Measurements from ENCODE around the gene B3GALT5. TPM values are rescaled to one million over a fixed set of nuclear protein-coding genes. Genes with fewer than 3 reads are reported as not detected.

The B3GALT5 gene
- total RNA-seq, 1 experiment from 2014 or later, result 0.18 TPM

GRCh38 chr21:39568361-39568760 is 44.4 kb upstream of the B3GALT5 start:
- no peaks in the 10 kb centered on the region for H3K4me1 ChIP-seq
- no peaks in the 10 kb centered on the region for H3K9me3 ChIP-seq
- Mint-ChIP-seq H3K4me3 (ENCODE audit: unreplicated experiment) (no peak overlapping the region), H3K4me1 (ENCODE audit: low read depth, unreplicated experiment) (no peaks in the 10 kb centered on the region), H3K36me3 (ENCODE audit: insufficient read depth, unreplicated experiment) (no peaks in the 10 kb centered on the region), H3K9me3 (ENCODE audit: unreplicated experiment) (no peaks in the 10 kb centered on the region), H3K27ac (ENCODE audit: unreplicated experiment) (no peak overlapping the region), H3K27me3 (ENCODE audit: insufficient read depth, unreplicated experiment) (no peaks in the 10 kb centered on the region)
- CTCF ChIA-PET, result no interaction called here
- TF ChIP-seq, protein P1, sequence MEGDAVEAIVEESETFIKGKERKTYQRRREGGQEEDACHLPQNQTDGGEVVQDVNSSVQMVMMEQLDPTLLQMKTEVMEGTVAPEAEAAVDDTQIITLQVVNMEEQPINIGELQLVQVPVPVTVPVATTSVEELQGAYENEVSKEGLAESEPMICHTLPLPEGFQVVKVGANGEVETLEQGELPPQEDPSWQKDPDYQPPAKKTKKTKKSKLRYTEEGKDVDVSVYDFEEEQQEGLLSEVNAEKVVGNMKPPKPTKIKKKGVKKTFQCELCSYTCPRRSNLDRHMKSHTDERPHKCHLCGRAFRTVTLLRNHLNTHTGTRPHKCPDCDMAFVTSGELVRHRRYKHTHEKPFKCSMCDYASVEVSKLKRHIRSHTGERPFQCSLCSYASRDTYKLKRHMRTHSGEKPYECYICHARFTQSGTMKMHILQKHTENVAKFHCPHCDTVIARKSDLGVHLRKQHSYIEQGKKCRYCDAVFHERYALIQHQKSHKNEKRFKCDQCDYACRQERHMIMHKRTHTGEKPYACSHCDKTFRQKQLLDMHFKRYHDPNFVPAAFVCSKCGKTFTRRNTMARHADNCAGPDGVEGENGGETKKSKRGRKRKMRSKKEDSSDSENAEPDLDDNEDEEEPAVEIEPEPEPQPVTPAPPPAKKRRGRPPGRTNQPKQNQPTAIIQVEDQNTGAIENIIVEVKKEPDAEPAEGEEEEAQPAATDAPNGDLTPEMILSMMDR (IDR thresholded peaks at IDR 0.05; ENCODE audit: insufficient read depth in 1 of 2, low read depth in 1 of 2, low read length in 1 of 2, severe bottlenecking in 1 of 2, unreplicated experiment in 1 of 2), result no peak
- BruUV-seq (replicated peaks), result no TSS peak
- H3K4me3 ChIP-seq (ENCODE audit: low read depth, low read length), result no peak overlapping the region
- no peak for DNase-seq
- H3K36me3 ChIP-seq (ENCODE audit: control insufficient read depth, insufficient read depth, low read length), result no peaks in the 10 kb centered on the region
- POLR2A ChIA-PET, result no interaction called here
- no peaks in the 10 kb centered on the region for H3K27me3 ChIP-seq (replicated peaks; ENCODE audit: control insufficient read depth, insufficient read depth, low read length)
- intact Hi-C loops (cut with micrococcal nuclease; ENCODE audit: unreplicated experiment), result no loop called here

GRCh38 chr21:39575775-39576174 is 37.0 kb upstream of the B3GALT5 start:
- intact Hi-C loops (cut with micrococcal nuclease; ENCODE audit: unreplicated experiment), result no loop called here
- H3K9me3 Mint-ChIP-seq (ENCODE audit: unreplicated experiment), result no peaks in the 10 kb centered on the region
- no peaks in the 10 kb centered on the region for H3K4me1 ChIP-seq
- POLR2A ChIA-PET, result no interaction called here
- peaks cover 3% of the 10 kb centered on the region for H3K27me3 Mint-ChIP-seq (ENCODE audit: insufficient read depth, unreplicated experiment)
- H3K36me3 Mint-ChIP-seq (ENCODE audit: insufficient read depth, unreplicated experiment), result no peaks in the 10 kb centered on the region
- H3K9me3 ChIP-seq, result no peaks in the 10 kb centered on the region
- no peak overlapping the region for H3K4me3 ChIP-seq (ENCODE audit: low read depth, low read length)
- CTCF ChIA-PET, result no interaction called here
- BruUV-seq (replicated peaks), result no TSS peak
- H3K36me3 ChIP-seq (ENCODE audit: control insufficient read depth, insufficient read depth, low read length), result no peaks in the 10 kb centered on the region
- no peak for DNase-seq
- TF ChIP-seq, protein P1 (IDR thresholded peaks at IDR 0.05; ENCODE audit: insufficient read depth in 1 of 2, low read depth in 1 of 2, low read length in 1 of 2, severe bottlenecking in 1 of 2, unreplicated experiment in 1 of 2), result no peak
- no peaks in the 10 kb centered on the region for H3K27me3 ChIP-seq (replicated peaks; ENCODE audit: control insufficient read depth, insufficient read depth, low read length)
- no peak overlapping the region for H3K27ac Mint-ChIP-seq (ENCODE audit: unreplicated experiment)
- H3K4me1 Mint-ChIP-seq (ENCODE audit: low read depth, unreplicated experiment), result no peaks in the 10 kb centered on the region
- H3K4me3 Mint-ChIP-seq (ENCODE audit: unreplicated experiment), result no peak overlapping the region

DNA sequence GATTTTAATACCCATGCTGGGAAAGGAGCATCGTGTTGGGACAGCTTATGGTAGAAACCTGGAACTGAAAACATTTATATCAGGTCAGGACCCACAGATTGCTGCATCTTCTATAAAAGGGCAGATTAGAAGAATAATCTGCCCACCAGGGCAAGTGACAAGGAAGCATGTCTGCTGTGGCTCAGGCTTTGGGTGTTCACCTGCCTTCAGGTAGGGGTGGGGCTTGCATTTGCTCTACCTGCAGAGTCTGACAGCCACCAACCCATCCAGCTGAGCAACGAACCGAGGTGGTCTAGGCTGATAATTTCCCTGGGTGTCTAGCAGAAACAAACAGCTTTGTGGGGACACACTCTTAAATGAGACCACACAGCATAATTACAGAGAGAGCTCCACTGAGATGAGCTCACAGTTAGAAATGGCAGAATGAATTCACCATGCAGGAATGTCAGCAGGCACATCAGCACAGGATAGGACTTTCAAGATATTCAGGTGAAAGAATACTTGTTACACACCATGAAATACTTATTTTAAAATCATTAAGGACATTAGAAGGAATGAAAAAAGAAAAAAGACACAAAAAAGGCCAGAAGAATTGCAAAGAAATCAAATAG is 36.1 kb upstream of the B3GALT5 start:
- H3K4me3 ChIP-seq (ENCODE audit: low read depth, low read length), result no peak overlapping the region
- BruUV-seq (replicated peaks), result no TSS peak
- no peaks in the 10 kb centered on the region for H3K36me3 ChIP-seq (ENCODE audit: control insufficient read depth, insufficient read depth, low read length)
- intact Hi-C loops (cut with micrococcal nuclease; ENCODE audit: unreplicated experiment), result no loop called here
- no peak for DNase-seq
- no peaks in the 10 kb centered on the region for H3K27me3 ChIP-seq (replicated peaks; ENCODE audit: control insufficient read depth, insufficient read depth, low read length)
- ChIA-PET POLR2A (no interaction called here), CTCF (no interaction called here)
- no peak overlapping the region for H3K4me3 Mint-ChIP-seq (ENCODE audit: unreplicated experiment)
- H3K27ac Mint-ChIP-seq (ENCODE audit: unreplicated experiment), result no peak overlapping the region
- TF ChIP-seq, protein P1 (IDR thresholded peaks at IDR 0.05; ENCODE audit: insufficient read depth in 1 of 2, low read depth in 1 of 2, low read length in 1 of 2, severe bottlenecking in 1 of 2, unreplicated experiment in 1 of 2), result no peak
- peaks cover 3% of the 10 kb centered on the region for H3K27me3 Mint-ChIP-seq (ENCODE audit: insufficient read depth, unreplicated experiment)
- H3K36me3 Mint-ChIP-seq (ENCODE audit: insufficient read depth, unreplicated experiment), result no peaks in the 10 kb centered on the region
- H3K4me1 ChIP-seq, result no peaks in the 10 kb centered on the region
- H3K9me3 ChIP-seq, result no peaks in the 10 kb centered on the region
- no peaks in the 10 kb centered on the region for H3K9me3 Mint-ChIP-seq (ENCODE audit: unreplicated experiment)
- no peaks in the 10 kb centered on the region for H3K4me1 Mint-ChIP-seq (ENCODE audit: low read depth, unreplicated experiment)
